Hypothalamus (tissue), 51 donors: ENCODE measurements around the gene BAZ1B.
A peak's percentile ranks its signal among the peaks of the same experiment; 100 is the strongest.
"Not testable (repeated sequence)": the region's sequence is repeated elsewhere in the genome, so short reads cannot be mapped to it uniquely, and the experiment has no call there.

ENCODE experiments used
- DNase-seq, 51 donors: peaks; one replicate each; lab custom pipeline; 2025; lab: John Stamatoyannopoulos, UW

BAZ1B gene, protein sequence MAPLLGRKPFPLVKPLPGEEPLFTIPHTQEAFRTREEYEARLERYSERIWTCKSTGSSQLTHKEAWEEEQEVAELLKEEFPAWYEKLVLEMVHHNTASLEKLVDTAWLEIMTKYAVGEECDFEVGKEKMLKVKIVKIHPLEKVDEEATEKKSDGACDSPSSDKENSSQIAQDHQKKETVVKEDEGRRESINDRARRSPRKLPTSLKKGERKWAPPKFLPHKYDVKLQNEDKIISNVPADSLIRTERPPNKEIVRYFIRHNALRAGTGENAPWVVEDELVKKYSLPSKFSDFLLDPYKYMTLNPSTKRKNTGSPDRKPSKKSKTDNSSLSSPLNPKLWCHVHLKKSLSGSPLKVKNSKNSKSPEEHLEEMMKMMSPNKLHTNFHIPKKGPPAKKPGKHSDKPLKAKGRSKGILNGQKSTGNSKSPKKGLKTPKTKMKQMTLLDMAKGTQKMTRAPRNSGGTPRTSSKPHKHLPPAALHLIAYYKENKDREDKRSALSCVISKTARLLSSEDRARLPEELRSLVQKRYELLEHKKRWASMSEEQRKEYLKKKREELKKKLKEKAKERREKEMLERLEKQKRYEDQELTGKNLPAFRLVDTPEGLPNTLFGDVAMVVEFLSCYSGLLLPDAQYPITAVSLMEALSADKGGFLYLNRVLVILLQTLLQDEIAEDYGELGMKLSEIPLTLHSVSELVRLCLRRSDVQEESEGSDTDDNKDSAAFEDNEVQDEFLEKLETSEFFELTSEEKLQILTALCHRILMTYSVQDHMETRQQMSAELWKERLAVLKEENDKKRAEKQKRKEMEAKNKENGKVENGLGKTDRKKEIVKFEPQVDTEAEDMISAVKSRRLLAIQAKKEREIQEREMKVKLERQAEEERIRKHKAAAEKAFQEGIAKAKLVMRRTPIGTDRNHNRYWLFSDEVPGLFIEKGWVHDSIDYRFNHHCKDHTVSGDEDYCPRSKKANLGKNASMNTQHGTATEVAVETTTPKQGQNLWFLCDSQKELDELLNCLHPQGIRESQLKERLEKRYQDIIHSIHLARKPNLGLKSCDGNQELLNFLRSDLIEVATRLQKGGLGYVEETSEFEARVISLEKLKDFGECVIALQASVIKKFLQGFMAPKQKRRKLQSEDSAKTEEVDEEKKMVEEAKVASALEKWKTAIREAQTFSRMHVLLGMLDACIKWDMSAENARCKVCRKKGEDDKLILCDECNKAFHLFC (N-terminal part only)

DNA sequence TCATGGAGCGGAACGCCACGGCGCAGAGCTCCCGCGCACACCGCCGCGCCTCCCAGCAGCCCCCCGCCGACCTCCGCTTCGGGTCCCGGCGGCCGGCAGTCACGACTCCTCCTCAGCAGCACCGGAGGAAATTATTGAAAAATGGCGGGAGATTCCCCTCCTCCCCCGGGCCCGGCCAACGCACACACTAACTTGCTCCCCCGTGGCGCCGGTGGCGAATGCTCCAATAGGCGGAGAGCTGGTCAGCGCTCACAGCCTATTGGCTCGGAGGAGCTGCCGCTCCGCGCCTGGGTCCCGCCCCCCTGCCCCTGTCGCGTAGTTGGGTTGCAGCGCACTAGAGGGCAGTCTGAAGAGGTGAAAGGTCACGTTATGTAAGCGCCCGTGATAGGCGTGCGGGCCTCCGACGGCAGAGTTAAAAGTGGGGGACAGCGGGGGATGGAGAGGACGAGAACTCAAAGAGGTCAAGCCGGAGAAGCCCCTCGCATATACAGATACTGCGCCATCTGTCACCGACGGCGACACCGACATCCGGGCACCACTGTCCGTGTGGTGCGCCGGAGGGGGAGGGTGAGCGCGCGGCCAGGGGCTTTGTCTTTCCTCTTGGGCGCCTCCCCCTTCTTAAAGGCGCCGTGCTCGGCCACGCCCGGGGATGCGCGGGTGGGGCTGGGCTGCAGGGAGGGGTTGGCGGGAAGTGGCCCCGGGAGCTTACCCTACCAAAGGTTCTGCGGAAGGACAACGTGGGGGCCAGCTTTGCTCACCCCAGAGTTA, at the start of gene BAZ1B:
TSS of gene BAZ1B (minus strand) at position 189 of the 768 bp plus-strand sequence. CDS start 360 bp downstream, outside the sequence.
- DNase-seq: peak; percentile 85 to 99 (median 97)

GRCh38 chr7:73570977-73571376, 48.9 kb upstream of the BAZ1B start:
- no peak for DNase-seq

DNA sequence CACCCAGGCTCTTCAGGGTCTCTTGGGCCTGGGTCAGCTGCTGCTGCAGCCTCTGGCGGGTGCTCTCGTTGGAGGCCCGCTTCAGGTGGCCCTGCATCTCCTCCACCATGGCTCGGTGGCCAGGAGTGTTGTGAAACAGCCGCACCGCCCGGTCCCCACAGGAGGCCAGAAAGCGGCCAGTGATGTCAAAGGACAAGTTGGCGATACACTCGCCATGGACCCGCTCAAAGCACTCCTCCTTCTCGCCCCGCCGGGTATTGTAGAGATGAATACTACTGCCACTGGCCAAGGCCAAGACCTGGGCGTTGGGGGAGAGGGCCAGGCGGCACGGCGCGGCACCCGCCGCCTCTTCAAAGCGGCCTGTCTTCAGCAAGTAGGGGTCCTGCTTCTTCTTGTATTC, 48.4 kb upstream of the BAZ1B start:
- DNase-seq: no peak

DNA sequence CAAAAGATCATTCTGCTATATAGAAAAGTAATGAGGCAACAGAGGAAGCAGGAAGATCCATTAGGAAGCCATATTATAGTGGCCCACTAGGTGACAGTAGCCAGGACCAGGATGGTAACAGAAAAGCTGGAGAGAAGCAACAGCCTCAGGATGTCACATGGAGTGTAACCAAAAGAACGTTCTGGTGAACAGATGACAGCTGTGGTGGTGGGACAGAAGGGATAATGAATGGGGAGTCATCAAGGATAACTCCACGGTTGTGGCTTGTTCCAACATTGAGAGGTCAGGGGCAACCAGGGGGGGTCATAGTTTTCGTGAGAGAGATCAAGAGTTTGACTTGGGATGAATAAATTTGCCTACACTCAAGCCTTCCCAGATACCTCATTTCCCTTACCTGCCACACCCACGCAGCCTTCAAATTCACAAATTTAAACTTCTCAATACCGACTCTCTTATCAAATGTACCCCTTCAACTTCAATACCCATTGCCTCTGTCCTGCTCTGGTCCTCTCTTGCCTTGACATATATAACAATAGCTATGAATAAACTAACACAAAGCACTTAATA, 47.0 kb upstream of the BAZ1B start:
- DNase-seq: no peak

DNA sequence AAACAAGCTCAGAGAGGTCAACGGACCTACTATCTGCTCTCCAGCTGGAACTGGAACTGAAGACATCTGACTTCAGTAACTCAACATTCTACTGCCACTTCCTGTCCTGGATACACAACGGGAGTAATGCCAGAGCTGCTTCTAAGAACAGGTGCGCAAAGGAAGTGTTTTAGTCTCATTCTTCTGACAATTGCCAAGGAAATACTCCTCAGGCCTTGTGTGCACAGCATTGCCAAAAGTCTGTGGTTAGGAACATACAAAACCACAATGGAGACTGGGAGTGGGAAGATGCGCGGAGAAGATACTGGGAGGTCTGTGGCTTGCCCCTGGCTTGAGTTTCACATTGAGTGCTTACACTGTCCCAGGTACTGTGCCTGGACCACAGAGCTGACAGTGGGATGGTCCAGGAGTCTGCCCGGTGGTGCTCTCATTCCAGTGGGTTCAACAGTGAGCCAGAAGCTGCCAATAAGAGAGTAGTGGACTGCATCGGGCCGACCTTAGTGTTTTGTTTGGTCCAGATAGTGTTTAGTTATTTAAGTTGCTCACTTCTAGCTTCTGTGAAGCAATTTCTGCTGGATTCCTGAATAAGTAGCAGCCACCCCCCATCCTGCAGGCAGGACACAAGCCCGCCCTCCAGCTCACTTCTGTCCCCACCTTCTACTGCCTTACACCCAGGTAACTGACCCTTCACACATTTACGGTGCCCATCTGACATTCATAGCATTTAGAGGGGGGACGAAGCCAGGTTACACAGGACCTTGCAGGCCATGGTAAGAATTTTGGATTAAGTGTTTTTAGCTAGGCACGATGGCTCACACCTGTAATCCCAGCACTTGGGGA, 46.0 kb upstream of the BAZ1B start:
- DNase-seq: no peak

GRCh38 chr7:73567140-73567539, 45.0 kb upstream of the BAZ1B start:
- no peak for DNase-seq

DNA sequence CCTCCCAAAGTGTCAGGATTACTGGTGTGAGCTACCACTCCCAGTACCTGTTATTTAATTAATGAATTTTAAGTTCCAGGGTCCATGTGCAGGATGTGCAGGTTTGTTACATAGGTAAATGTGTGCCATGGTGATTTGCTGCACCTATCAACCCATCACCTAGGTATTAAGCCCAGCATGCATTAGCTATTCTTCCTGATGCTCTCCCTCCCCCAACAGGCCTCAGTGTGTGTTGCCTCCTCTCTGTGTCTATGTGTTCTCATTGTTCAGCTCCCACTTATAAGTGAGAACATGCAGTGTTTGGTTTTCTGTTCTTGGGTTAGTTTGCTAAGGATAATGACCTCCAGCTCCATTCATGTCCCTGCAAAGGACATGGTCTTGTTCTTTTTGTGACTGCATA, 44.3 kb upstream of the BAZ1B start:
- not testable (repeated sequence) for DNase-seq

DNA sequence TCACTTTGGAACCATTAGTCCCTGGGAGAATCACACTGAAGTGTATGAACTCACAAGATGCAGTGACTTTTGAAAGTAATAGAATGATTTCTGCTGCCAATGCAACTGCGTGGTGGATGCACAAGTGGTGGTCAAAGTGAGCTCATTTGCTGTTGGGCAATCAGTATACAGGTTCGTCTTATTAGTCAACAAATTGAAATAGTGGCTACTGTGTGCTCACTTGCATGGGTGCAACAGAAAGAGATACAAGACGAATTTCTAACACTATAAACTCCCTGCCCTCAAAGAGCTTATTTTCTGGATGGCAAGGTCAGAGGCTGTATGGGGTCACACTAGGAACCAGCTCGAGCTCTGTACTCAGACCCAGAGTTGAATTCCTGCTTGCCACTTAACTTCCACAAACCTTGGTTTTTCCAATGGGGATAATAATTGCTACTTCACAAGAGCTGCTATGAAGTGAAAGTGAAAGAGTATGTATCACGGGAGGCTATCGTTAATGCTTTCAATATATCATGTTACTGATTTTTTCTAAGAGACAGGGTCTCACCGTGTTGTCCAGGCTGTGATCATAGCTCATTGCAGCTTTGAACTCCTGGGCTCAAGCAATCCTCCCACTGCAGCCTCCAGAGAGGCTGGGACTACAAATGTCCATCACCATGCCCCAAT, 43.7 kb upstream of the BAZ1B start:
- DNase-seq: no peak

DNA sequence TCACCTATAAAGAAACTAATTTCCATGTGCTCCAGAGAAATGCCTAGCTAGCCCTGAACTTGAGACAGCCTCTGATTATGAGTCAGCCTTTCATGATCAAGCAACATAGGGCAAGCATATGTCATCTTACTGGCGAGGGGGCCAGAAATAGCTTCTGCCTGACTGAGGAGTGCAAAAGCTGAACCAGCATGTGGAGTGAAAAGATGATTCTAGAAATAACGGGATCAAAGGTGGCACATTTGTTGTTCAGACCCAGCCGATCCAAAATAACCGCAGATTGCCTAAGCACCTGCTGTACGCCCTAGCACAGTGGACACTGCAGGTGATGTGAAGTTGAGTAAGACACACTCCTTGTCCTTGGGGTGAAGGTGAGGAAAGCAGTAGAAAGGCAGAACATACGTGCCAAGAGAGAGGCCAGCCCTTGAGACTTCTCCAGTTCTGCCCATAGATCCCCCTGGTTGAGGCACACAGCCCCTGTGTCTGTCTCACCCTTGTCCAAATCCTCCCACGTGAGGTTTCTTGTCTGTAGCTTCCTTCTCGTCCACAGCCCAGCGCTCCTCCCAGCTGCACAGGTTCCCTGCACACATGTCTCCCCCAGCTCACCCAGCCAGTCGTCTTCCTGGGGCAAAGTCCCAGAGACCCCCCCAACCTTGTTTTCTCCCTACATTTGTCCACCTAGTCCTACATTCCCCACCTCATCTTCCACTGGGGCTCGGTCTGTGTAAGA, 38.2 kb upstream of the BAZ1B start:
- peak in 1 of 51 donors; percentile 15 for DNase-seq

GRCh38 chr7:73557397-73558257, 35.5 kb upstream of the BAZ1B start, which contains the start of gene BCL7B:
BCL7B (minus strand) TSS chr7:73557690; CDS start chr7:73557578, 112 bp downstream.
- peak in 47 of 51 donors; percentile 18 to 87 (median 66) for DNase-seq

DNA sequence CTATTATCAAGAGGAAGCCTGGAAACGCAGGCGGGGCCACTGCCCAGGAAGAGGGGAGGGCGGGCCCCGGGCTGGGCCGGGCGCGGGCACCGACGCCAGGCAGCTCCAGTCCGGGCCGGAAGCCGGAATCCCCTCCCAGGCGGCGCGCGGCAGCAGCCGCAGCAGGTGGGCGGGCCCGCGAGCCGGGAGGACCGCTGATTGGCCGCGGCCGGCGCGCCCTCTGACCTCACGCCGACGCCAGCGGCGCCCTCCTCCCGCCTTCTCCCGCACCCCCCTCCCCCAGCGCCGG, 35.0 kb upstream of the BAZ1B start:
- DNase-seq: peak in 50 of 51 donors; percentile 50 to 95 (median 87)

DNA sequence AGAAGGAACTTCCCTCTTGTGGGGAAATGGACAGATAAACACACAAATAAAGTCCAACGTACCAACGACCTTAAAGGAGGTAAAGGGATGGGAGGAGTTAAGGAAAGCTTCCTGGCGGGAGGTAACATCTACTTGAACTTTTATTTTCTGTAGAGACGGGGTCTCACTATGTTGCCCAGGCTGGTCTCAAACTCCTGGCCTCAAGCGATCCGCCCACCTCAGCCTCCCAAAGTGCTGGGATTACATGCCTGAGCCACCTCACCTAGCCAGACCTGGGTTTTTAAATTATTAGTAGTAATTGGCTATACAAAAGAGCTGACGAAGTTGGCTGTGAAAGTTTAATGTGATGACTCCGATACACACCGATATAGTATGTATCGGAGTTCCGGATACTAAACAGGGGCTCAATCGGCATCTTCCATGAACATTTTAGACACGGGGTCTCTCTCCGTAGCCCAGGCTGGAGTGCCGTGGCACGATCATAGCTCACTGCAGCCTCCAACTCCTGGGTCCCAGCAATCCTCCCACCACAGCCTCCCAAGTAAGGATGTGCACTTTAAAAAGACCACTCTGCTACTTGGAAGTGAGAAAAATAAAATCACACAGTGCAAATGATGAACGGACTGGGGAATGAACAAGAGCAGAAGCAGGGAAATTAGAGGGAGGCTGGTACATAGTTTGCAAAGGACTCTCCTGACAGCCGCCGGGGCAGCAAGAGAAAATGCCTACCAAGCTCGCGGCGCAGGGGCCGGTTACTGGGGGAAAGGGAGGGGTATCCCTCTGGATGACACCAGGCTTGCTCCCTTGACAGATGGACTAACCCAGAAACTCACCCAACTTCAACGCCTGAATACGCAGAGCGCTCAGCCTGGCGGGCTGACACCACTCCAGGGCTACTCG, 34.4 kb upstream of the BAZ1B start:
- DNase-seq: peak in 1 of 51 donors; percentile 39

DNA sequence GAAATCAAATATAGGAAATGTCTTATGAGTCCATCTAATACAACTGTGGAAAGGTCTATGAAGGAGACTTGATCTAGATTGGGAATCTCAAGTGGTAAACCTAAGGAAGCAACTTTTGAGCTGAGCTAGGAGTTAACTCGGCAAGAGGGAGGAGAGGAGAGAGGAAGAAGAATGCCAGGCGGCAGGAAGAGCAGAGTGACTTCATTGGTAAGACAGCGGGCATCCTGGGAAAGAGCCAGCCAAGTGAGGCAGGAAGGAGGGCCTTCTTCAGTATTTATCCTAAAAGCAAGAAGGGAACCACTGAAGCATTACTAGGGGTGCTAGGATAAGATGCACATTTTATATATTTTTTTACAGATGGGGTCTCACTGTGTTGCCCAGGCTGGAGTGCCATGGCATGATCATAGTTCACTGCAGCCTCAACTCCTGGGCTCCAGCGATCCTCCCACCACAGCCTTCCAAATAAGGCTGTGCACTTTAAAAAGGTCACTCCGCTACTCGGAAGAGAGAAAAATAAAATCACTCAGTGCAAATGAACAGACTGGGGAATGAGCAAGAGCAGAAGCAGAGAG, 33.4 kb upstream of the BAZ1B start:
- DNase-seq: no peak

DNA sequence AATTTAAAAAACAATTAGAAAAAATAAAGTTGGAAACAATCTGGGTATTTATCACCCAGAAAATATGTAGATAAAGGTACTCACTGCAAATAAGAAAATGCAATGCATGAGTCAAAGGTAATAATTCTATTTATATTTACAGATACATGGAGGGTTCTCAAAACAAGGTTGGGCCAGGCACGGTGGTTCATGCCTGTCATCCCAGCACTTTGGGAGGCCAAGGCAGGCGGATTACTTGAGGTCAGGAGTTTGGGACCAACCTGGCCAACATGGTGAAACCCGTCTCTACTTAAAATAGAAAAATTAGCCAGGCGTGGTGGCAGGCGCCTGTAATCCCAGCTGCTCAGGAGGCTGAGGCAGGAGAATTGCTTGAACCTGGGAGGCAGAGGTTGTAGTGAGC, 28.0 kb upstream of the BAZ1B start:
- not testable (repeated sequence) for DNase-seq

GRCh38 chr7:73549176-73549575, 27.1 kb upstream of the BAZ1B start:
- DNase-seq: no peak
